ENCODE results near the gene CD248.

The CD248 gene

GRCh38 chr11:66341502-66342126, 24.8 kb upstream of the CD248 start:
- no peak for DNase-seq (ENCODE audit: low read depth)

- no peak for DNase-seq (ENCODE audit: low read depth)
Measured at GRCh38 chr11:66340596-66341501, 24.0 kb upstream of the CD248 start.

- no peak for DNase-seq (ENCODE audit: low read depth)
Measured at GRCh38 chr11:66339686-66340483, 23.0 kb upstream of the CD248 start.

GRCh38 chr11:66339162-66339675, 22.4 kb upstream of the CD248 start:
- no peak for DNase-seq (ENCODE audit: low read depth)

GRCh38 chr11:66338276-66339161, 21.7 kb upstream of the CD248 start:
- no peak for DNase-seq (ENCODE audit: low read depth)

- no peak for DNase-seq (ENCODE audit: low read depth)
Measured at GRCh38 chr11:66337103-66337899, 20.5 kb upstream of the CD248 start.

- peak; percentile 94 for DNase-seq (ENCODE audit: low read depth)
Measured at GRCh38 chr11:66336234-66337102, 19.6 kb upstream of the CD248 start, which contains the start of gene RIN1. RIN1 (minus strand) TSS chr11:66336434; CDS start chr11:66336402, 32 bp downstream.

GRCh38 chr11:66335531-66336233, 18.8 kb upstream of the CD248 start:
- peak; percentile 89 for DNase-seq (ENCODE audit: low read depth)

GRCh38 chr11:66334605-66335442, 18.0 kb upstream of the CD248 start:
- DNase-seq (ENCODE audit: low read depth), result no peak

- DNase-seq (ENCODE audit: low read depth), result no peak
Measured at GRCh38 chr11:66333896-66334604, 17.2 kb upstream of the CD248 start.

GRCh38 chr11:66333220-66333877, 16.5 kb upstream of the CD248 start:
- DNase-seq (ENCODE audit: low read depth), result no peak

GRCh38 chr11:66332371-66333219, 15.8 kb upstream of the CD248 start:
- no peak for DNase-seq (ENCODE audit: low read depth)

GRCh38 chr11:66331542-66332370, 14.9 kb upstream of the CD248 start:
- no peak for DNase-seq (ENCODE audit: low read depth)

GRCh38 chr11:66330931-66331330, 14.1 kb upstream of the CD248 start:
- no peak for DNase-seq (ENCODE audit: low read depth)
